ENCODE measurements around the gene CORO7. TPM values are rescaled to one million over a fixed set of nuclear protein-coding genes. Genes with fewer than 3 reads are reported as not detected.
A peak's percentile ranks its signal among the peaks of the same experiment; 100 is the strongest.

CORO7 gene
- polyA plus RNA-seq, 1 experiment: 13.8 TPM

- no peak for DNase-seq (ENCODE audit: low read depth)
- TF ChIP-seq, protein P1, sequence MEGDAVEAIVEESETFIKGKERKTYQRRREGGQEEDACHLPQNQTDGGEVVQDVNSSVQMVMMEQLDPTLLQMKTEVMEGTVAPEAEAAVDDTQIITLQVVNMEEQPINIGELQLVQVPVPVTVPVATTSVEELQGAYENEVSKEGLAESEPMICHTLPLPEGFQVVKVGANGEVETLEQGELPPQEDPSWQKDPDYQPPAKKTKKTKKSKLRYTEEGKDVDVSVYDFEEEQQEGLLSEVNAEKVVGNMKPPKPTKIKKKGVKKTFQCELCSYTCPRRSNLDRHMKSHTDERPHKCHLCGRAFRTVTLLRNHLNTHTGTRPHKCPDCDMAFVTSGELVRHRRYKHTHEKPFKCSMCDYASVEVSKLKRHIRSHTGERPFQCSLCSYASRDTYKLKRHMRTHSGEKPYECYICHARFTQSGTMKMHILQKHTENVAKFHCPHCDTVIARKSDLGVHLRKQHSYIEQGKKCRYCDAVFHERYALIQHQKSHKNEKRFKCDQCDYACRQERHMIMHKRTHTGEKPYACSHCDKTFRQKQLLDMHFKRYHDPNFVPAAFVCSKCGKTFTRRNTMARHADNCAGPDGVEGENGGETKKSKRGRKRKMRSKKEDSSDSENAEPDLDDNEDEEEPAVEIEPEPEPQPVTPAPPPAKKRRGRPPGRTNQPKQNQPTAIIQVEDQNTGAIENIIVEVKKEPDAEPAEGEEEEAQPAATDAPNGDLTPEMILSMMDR (IDR thresholded peaks at IDR 0.05; ENCODE audit: insufficient read depth, low read depth, low read length): no peak
- Histone ChIP-seq H3K27me3 (ENCODE audit: control insufficient read depth, insufficient read depth, low read length) (no peaks in the 10 kb centered on the region), H3K4me3 (ENCODE audit: low read depth, low read length) (no peak overlapping the region), H3K36me3 (ENCODE audit: control insufficient read depth, insufficient read depth, low read length) (peaks cover 12% of the 10 kb centered on the region)
- ChIA-PET POLR2A (no interaction called here), CTCF (interaction anchor here (0.9 to 6.8 kb wide), 3 partner anchors 12 to 61 kb away, joined by 7 to 51 read pairs (median 39); no protein-coding TSS in a partner anchor)
Measured at GRCh38 chr16:4342866-4343744, 73.3 kb downstream of the CORO7 start.

GRCh38 chr16:4341250-4341649 lies 75.1 kb downstream of the CORO7 start:
- H3K4me3 ChIP-seq (ENCODE audit: low read depth, low read length): no peak overlapping the region
- peaks cover 24% of the 10 kb centered on the region for H3K36me3 ChIP-seq (ENCODE audit: control insufficient read depth, insufficient read depth, low read length)
- DNase-seq (ENCODE audit: low read depth): no peak
- ChIA-PET CTCF (interaction anchor here (0.9 to 6.8 kb wide), 9 partner anchors 9 to 69 kb away, joined by 3 to 51 read pairs (median 4); partner anchors contain the start of genes PAM16 and TFAP4), POLR2A (no interaction called here)
- no peaks in the 10 kb centered on the region for H3K27me3 ChIP-seq (ENCODE audit: control insufficient read depth, insufficient read depth, low read length)
- TF ChIP-seq, protein P1 (IDR thresholded peaks at IDR 0.05; ENCODE audit: insufficient read depth, low read depth, low read length): no peak

- H3K27me3 ChIP-seq (ENCODE audit: control insufficient read depth, insufficient read depth, low read length): no peaks in the 10 kb centered on the region
- no peak for DNase-seq (ENCODE audit: low read depth)
- TF ChIP-seq, protein P1 (IDR thresholded peaks at IDR 0.05; ENCODE audit: insufficient read depth, low read depth, low read length): no peak
- ChIA-PET CTCF (interaction anchor here (0.7 to 6.8 kb wide), 8 partner anchors 9 to 119 kb away, joined by 3 to 51 read pairs (median 4); partner anchors contain the start of gene TFAP4), POLR2A (no interaction called here)
- H3K4me3 ChIP-seq (ENCODE audit: low read depth, low read length): no peak overlapping the region
- H3K36me3 ChIP-seq (ENCODE audit: control insufficient read depth, insufficient read depth, low read length): peaks cover 26% of the 10 kb centered on the region
Measured at GRCh38 chr16:4340443-4340842, 76.0 kb downstream of the CORO7 start.

DNA sequence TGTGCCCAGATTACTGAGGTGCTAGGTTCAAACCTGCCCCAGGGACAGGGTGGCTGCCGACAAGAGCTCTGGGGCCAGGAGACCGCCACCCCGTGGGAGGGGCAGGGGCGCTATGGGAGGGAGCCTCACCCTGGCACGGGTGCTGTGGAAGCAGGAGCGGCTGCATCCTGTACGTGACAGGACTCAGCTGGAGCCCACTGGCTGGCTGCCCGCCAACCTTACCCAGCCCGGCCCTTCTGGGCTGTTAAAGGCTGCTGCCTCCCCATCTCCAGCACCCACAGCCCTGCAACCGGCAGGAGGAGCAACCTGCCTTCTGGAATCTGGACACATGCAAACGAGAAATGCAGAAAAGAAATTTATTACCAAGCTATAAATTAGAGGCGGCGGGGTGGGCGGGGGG lies 76.5 kb downstream of the CORO7 start:
- no peak for DNase-seq (ENCODE audit: low read depth)
- Histone ChIP-seq H3K4me3 (ENCODE audit: low read depth, low read length) (no peak overlapping the region), H3K27me3 (ENCODE audit: control insufficient read depth, insufficient read depth, low read length) (no peaks in the 10 kb centered on the region), H3K36me3 (ENCODE audit: control insufficient read depth, insufficient read depth, low read length) (peaks cover 30% of the 10 kb centered on the region)
- POLR2A ChIA-PET: no interaction called here
- CTCF ChIA-PET: interaction anchor here (0.7 to 6.8 kb wide), 9 partner anchors 9 to 120 kb away, joined by 3 to 51 read pairs (median 4); no protein-coding TSS in a partner anchor
- TF ChIP-seq, protein P1 (IDR thresholded peaks at IDR 0.05; ENCODE audit: insufficient read depth, low read depth, low read length): peak; percentile 26; the same call in 1 of the 2 replicates

GRCh38 chr16:4339455-4339854 lies 76.9 kb downstream of the CORO7 start:
- DNase-seq (ENCODE audit: low read depth): no peak
- peaks cover 34% of the 10 kb centered on the region for H3K36me3 ChIP-seq (ENCODE audit: control insufficient read depth, insufficient read depth, low read length)
- TF ChIP-seq, protein P1 (IDR thresholded peaks at IDR 0.05; ENCODE audit: insufficient read depth, low read depth, low read length): no peak
- ChIA-PET POLR2A (no interaction called here), CTCF (interaction anchor here (0.7 to 6.8 kb wide), 7 partner anchors 8 to 120 kb away, joined by 3 to 51 read pairs (median 4); no protein-coding TSS in a partner anchor)
- no peaks in the 10 kb centered on the region for H3K27me3 ChIP-seq (ENCODE audit: control insufficient read depth, insufficient read depth, low read length)
- no peak overlapping the region for H3K4me3 ChIP-seq (ENCODE audit: low read depth, low read length)
